ENCODE results near the gene USP3. TPM values are rescaled to one million over a fixed set of nuclear protein-coding genes. Genes with fewer than 3 reads are reported as not detected.

The USP3 gene
- total and polyA plus RNA-seq, 2 of the 13 experiments (the other 11 are each of a cell fraction or from before 2014, with no cell fraction given), result 14.3 to 61.2 TPM

GRCh38 chr15:63504247-63504978 is at the start of gene USP3 (continued):
- no peak for TF ChIP-seq HIC2 (CRISPR knock-in tag; IDR thresholded peaks at IDR 0.05; ENCODE audit: low read depth)
- TF ChIP-seq EZH2 (conservative IDR thresholded peaks at IDR 0.05; ENCODE audit: low read depth, low read length), result no peak
- no peak for TF ChIP-seq ARHGAP35 (CRISPR knock-in tag; IDR thresholded peaks at IDR 0.05; ENCODE audit: borderline replicate concordance)
- TF ChIP-seq ZNF839 (CRISPR knock-in tag; IDR thresholded peaks at IDR 0.05; ENCODE audit: borderline replicate concordance), result no peak
- no peak for TF ChIP-seq SOX6 (IDR thresholded peaks at IDR 0.05)
- TF ChIP-seq SOX6 (CRISPR knock-in tag; IDR thresholded peaks at IDR 0.05), result peak; percentile 60
- TF ChIP-seq ZNF569 (CRISPR knock-in tag; IDR thresholded peaks at IDR 0.05; ENCODE audit: borderline replicate concordance), result no peak
- peak; percentile 61; the same call in 1 of the 2 replicates for TF ChIP-seq TSC22D2 (CRISPR knock-in tag; IDR thresholded peaks at IDR 0.05; ENCODE audit: borderline replicate concordance)
- TF ChIP-seq HOXA5 (CRISPR knock-in tag; IDR thresholded peaks at IDR 0.05), result no peak
- TF ChIP-seq ZNF510 (CRISPR knock-in tag; IDR thresholded peaks at IDR 0.05; ENCODE audit: low read depth), result no peak; the same call in 1 of the 2 replicates
- TF ChIP-seq POLR2AphosphoS5 (IDR thresholded peaks at IDR 0.05; ENCODE audit: low read depth, low read length), result peak; percentile 87
- no peak for TF ChIP-seq ZEB1 (IDR thresholded peaks at IDR 0.05; ENCODE audit: insufficient replicate concordance, low read depth)
- TF ChIP-seq GMEB2 (CRISPR knock-in tag; IDR thresholded peaks at IDR 0.05; ENCODE audit: low read depth), result no peak
- no peak for TF ChIP-seq KAT2B (IDR thresholded peaks at IDR 0.05; ENCODE audit: borderline replicate concordance, low read depth, low read length)
- peak; percentile 60; the same call in 1 of the 2 replicates for TF ChIP-seq MYC (CRISPR knock-in tag; IDR thresholded peaks at IDR 0.05; ENCODE audit: borderline replicate concordance)
- TF ChIP-seq MAX (IDR thresholded peaks at IDR 0.05), result peak; percentile 35
- TF ChIP-seq ATF6 (CRISPR knock-in tag; conservative IDR thresholded peaks at IDR 0.05), result no peak
- TF ChIP-seq ZNF3 (CRISPR knock-in tag; IDR thresholded peaks at IDR 0.05), result no peak
- no peak for TF ChIP-seq RCOR2 (CRISPR knock-in tag; IDR thresholded peaks at IDR 0.05)
- 0 out of 2 replicates have a peak, but pooled peaks have one; percentile 75 for TF ChIP-seq HINFP (CRISPR knock-in tag; IDR thresholded peaks at IDR 0.05; ENCODE audit: low read depth)
- TF ChIP-seq ZNF496 (CRISPR knock-in tag; IDR thresholded peaks at IDR 0.05; ENCODE audit: insufficient replicate concordance), result no peak
- no peak for TF ChIP-seq ZNF362 (CRISPR knock-in tag; IDR thresholded peaks at IDR 0.05; ENCODE audit: borderline replicate concordance)

All from HepG2 (cell line).